HCT116 (cell line): ENCODE data around the gene GDI1.

Experiments used
- CEBPB ChIP-seq: IDR thresholded peaks from 2 replicates; pipeline ENCODE4 v1.6.1; 2012; ENCODE audit warnings: low read depth
- CTCF ChIP-seq, 3 experiments: fragments of 200-600 bp in 1 of 3; sonication (generic) in 1 of 3; IDR thresholded peaks in 2 of 3; conservative IDR thresholded peaks in 1 of 3; 2 replicates each; pipeline ENCODE4 v1.5.1; 2012 to 2017; ENCODE audit warnings: low read depth in 2 of 3, low read length in 2 of 3, antibody characterized with exemption in 1 of 3, borderline replicate concordance in 1 of 3, control low read depth in 1 of 3, mild to moderate bottlenecking in 1 of 3, mixed read lengths in 1 of 3, mixed run types in 1 of 3, moderate library complexity in 1 of 3; ENCODE audit not compliant: insufficient read depth in 1 of 3
- EZH2 ChIP-seq: fragments of 200-600 bp; sonication (generic); IDR thresholded peaks from 2 replicates; pipeline ENCODE4 v1.6.1; 2017; ENCODE audit warnings: antibody characterized with exemption, mixed run types
- EZH2phosphoT487 ChIP-seq: fragments of 200-600 bp; IDR thresholded peaks from 2 replicates; pipeline ENCODE4 v1.6.1; 2018; ENCODE audit warnings: antibody characterized with exemption, borderline replicate concordance
- FOSL1 ChIP-seq: IDR thresholded peaks from 2 replicates; pipeline ENCODE4 v1.6.1; 2012; ENCODE audit warnings: low read depth
- JUND ChIP-seq: IDR thresholded peaks from 2 replicates; pipeline ENCODE4 v1.6.1; 2012
- POLR2A ChIP-seq: IDR thresholded peaks from 2 replicates; pipeline ENCODE4 v1.7.0; 2011; ENCODE audit warnings: borderline replicate concordance; ENCODE audit not compliant: insufficient read depth, insufficient read length; ENCODE audit errors: extremely low read depth
- POLR2AphosphoS5 ChIP-seq: IDR thresholded peaks from 2 replicates; pipeline ENCODE4 v1.6.1; 2011; ENCODE audit warnings: mild to moderate bottlenecking, low read depth, low read length, moderate library complexity
- ZNF274 ChIP-seq: fragments of 200-500 bp; sonication (Bioruptor generic); IDR thresholded peaks from 2 replicates; pipeline ENCODE4 v1.6.1; 2014; ENCODE audit warnings: mild to moderate bottlenecking, low read depth, low read length, inconsistent platforms

- no peak for TF ChIP-seq CTCF (IDR thresholded peaks at IDR 0.05 in 2 of 3, conservative IDR thresholded peaks at IDR 0.05 in 1 of 3; ENCODE audit: borderline replicate concordance in 1 of 3, insufficient read depth in 1 of 3, low read depth in 2 of 3, low read length in 2 of 3)
- TF ChIP-seq EZH2phosphoT487, result no peak
- no peak for TF ChIP-seq POLR2A
- no peak for TF ChIP-seq EZH2
- TF ChIP-seq FOSL1, result no peak
- TF ChIP-seq POLR2AphosphoS5, result no peak
- TF ChIP-seq JUND, result no peak
- TF ChIP-seq ZNF274, result no peak
- TF ChIP-seq CEBPB, result no peak
Observed at GRCh38 chrX:154462396-154462795, 25.4 kb downstream of the GDI1 start.
